HepG2 (cell line): ENCODE results near the gene EFNA2. TPM values are rescaled to one million over a fixed set of nuclear protein-coding genes. Genes with fewer than 3 reads are reported as not detected.
A peak's percentile ranks its signal among the peaks of the same experiment; 100 is the strongest.

Experiments
- CENPT ChIP-seq: sonication (generic); formaldehyde crosslinking; IDR thresholded peaks from 2 replicates; pipeline ENCODE4 v1.8.0; 2022; ENCODE audit warnings: low read depth, mild to moderate bottlenecking, moderate library complexity, missing genetic modification reagents
- MAFG ChIP-seq: sonication (generic); formaldehyde crosslinking; IDR thresholded peaks from 2 replicates; pipeline ENCODE4 v1.5.1; 2020; ENCODE audit warnings: mild to moderate bottlenecking, missing genetic modification reagents
- TBX2 ChIP-seq: sonication (generic); formaldehyde crosslinking; IDR thresholded peaks from 2 replicates; pipeline ENCODE4 v1.5.0; 2020; ENCODE audit warnings: missing genetic modification reagents, mild to moderate bottlenecking, borderline replicate concordance
- ZFYVE20 ChIP-seq: sonication (generic); formaldehyde crosslinking; IDR thresholded peaks from 2 replicates; pipeline ENCODE4 v1.8.0; 2023; ENCODE audit warnings: low read depth, mild to moderate bottlenecking, moderate library complexity, missing genetic modification reagents, borderline replicate concordance
- ZNF160 ChIP-seq: sonication (generic); formaldehyde crosslinking; IDR thresholded peaks from 2 replicates; pipeline ENCODE4 v1.8.0; 2022; ENCODE audit warnings: mild to moderate bottlenecking, inconsistent platforms, missing genetic modification reagents
- ZNF34 ChIP-seq: sonication (generic); formaldehyde crosslinking; IDR thresholded peaks from 2 replicates; pipeline ENCODE4 v1.4.0; 2020; ENCODE audit warnings: mild to moderate bottlenecking, missing genetic modification reagents, borderline replicate concordance
- ZNF382 ChIP-seq: sonication (generic); formaldehyde crosslinking; IDR thresholded peaks from 2 replicates; pipeline ENCODE4 v1.5.0; 2020; ENCODE audit warnings: missing genetic modification reagents, mild to moderate bottlenecking, borderline replicate concordance
- ZNF501 ChIP-seq: sonication (generic); formaldehyde crosslinking; IDR thresholded peaks from 2 replicates; pipeline ENCODE4 v1.5.1; 2020; ENCODE audit warnings: mild to moderate bottlenecking, moderate library complexity, missing genetic modification reagents
- ZNF607 ChIP-seq: sonication (generic); formaldehyde crosslinking; IDR thresholded peaks from 2 replicates; pipeline ENCODE4 v1.5.1; 2020; ENCODE audit warnings: missing genetic modification reagents, mild to moderate bottlenecking, borderline replicate concordance
- ZNF781 ChIP-seq: sonication (generic); formaldehyde crosslinking; IDR thresholded peaks from 2 replicates; pipeline ENCODE4 v1.5.1; 2020; ENCODE audit warnings: borderline replicate concordance, mild to moderate bottlenecking, missing genetic modification reagents; ENCODE audit errors: not compliant biosample characterization
- polyA plus RNA-seq, 8 experiments: library from polyadenylated mRNA; depleted of rRNA in 3 of 8; stranded (reverse) in 7 of 8; unstranded in 1 of 8; fragments of >200 nt; fragmentation: Illumina TruSeq in 4 of 8; extraction: Trizol in 4 of 8; gene quantifications; 2 replicates each; pipeline versions ENCODE4 v1.2.1 to v1.2.3, GENCODE V29; 2011 to 2016; ENCODE audit warnings: low read depth in 4 of 8, missing spikeins in 1 of 8, mixed read lengths in 1 of 8; ENCODE audit not compliant: insufficient read depth in 1 of 8
- total RNA-seq, 5 experiments: library from RNA; depleted of rRNA; stranded (reverse); fragments of >200 nt; fragmentation: Illumina TruSeq; extraction: Trizol; gene quantifications; 2 replicates each; pipeline ENCODE4 v1.2.3, GENCODE V29; 2016; ENCODE audit warnings: low read depth in 1 of 5
- TF ChIP-seq, protein P1 (sequence below): sonication (generic); formaldehyde crosslinking; IDR thresholded peaks from 2 replicates; pipeline ENCODE4 v1.4.0; 2020; ENCODE audit warnings: missing genetic modification reagents
- TF ChIP-seq, protein P2 (sequence below), 2 experiments: sonication (generic) in 1 of 2; formaldehyde crosslinking in 1 of 2; IDR thresholded peaks; 2 replicates each; pipeline versions ENCODE4 v1.4.0 to v1.6.1; 2016 to 2020; ENCODE audit warnings: borderline replicate concordance in 1 of 2, low read depth in 1 of 2, mild to moderate bottlenecking in 1 of 2, missing genetic modification reagents in 1 of 2
- TF ChIP-seq, protein P3 (sequence below): sonication (generic); formaldehyde crosslinking; IDR thresholded peaks from 2 replicates; pipeline ENCODE4 v1.4.0; 2020; ENCODE audit warnings: mild to moderate bottlenecking, missing genetic modification reagents
- TF ChIP-seq, protein P4 (sequence below): sonication (generic); formaldehyde crosslinking; IDR thresholded peaks from 2 replicates; pipeline ENCODE4 v1.9.0; 2021; ENCODE audit warnings: missing genetic modification reagents, mild to moderate bottlenecking, borderline replicate concordance
- TF ChIP-seq, protein P5 (sequence below): sonication (generic); formaldehyde crosslinking; IDR thresholded peaks from 2 replicates; pipeline ENCODE4 v1.5.1; 2020; ENCODE audit warnings: missing genetic modification reagents, mild to moderate bottlenecking, borderline replicate concordance
- TF ChIP-seq, protein P6 (sequence below): sonication (generic); formaldehyde crosslinking; IDR thresholded peaks from 2 replicates; pipeline ENCODE4 v1.5.0; 2020; ENCODE audit warnings: missing genetic modification reagents

Gene EFNA2
- total and polyA plus RNA-seq, 2 of the 13 experiments (the other 11 are each of a cell fraction or from before 2014, with no cell fraction given) = 6.0 to 9.9 TPM

DNA sequence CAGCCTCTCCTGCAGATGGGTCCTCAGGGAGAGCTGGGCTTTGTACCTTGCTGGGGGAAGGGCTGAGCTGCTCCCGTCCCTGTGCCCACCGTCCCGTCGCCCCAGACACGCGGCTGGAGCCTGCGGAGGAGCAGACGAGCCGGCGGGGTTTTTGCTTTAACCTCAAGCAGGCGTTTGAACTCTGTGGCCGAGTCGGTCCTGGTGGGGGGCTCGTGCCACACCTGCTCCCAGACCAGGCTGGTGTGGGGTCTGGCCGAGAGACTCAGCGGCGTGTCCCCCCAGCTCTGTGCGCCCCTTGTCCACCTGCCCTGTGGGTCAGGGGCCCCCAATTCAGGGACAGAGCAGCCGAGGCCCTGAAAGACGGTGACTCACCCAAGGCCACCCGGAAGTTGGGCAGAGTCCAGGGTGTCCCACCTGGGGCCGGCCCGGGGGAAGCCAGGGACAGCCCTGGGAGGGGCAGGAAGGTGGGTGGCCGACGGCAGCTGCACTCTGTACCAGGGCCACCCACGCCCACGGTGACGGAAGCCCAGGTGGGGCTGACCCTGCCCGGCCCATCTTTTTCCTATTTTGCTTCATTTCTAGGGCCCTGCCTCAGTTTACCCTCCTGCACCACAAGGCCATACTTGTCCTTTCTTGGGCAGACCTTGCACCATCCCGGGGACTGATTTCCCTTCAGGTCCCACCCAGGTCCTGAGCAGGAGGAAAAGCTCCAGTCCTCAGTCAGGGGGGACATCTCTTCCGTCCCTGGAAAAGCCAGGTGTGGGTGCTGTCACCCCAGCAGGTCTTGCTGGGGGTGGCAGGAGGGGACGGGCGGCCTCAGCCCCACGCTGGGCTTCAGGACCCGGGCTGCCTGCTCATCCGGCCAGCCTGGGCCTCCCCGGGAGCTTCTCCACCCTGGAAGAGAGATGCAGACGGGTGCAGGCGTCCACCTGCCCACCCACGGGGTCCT is 5.3 kb downstream of the EFNA2 start (continued):
- TF ChIP-seq, protein P1, sequence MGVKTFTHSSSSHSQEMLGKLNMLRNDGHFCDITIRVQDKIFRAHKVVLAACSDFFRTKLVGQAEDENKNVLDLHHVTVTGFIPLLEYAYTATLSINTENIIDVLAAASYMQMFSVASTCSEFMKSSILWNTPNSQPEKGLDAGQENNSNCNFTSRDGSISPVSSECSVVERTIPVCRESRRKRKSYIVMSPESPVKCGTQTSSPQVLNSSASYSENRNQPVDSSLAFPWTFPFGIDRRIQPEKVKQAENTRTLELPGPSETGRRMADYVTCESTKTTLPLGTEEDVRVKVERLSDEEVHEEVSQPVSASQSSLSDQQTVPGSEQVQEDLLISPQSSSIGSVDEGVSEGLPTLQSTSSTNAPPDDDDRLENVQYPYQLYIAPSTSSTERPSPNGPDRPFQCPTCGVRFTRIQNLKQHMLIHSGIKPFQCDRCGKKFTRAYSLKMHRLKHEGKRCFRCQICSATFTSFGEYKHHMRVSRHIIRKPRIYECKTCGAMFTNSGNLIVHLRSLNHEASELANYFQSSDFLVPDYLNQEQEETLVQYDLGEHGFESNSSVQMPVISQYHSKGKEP (CRISPR knock-in tag) = no peak
- TF ChIP-seq, protein P2, sequence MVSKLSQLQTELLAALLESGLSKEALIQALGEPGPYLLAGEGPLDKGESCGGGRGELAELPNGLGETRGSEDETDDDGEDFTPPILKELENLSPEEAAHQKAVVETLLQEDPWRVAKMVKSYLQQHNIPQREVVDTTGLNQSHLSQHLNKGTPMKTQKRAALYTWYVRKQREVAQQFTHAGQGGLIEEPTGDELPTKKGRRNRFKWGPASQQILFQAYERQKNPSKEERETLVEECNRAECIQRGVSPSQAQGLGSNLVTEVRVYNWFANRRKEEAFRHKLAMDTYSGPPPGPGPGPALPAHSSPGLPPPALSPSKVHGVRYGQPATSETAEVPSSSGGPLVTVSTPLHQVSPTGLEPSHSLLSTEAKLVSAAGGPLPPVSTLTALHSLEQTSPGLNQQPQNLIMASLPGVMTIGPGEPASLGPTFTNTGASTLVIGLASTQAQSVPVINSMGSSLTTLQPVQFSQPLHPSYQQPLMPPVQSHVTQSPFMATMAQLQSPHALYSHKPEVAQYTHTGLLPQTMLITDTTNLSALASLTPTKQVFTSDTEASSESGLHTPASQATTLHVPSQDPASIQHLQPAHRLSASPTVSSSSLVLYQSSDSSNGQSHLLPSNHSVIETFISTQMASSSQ (IDR thresholded peaks at IDR 0.05; ENCODE audit: low read depth) = 0 out of 2 replicates have a peak, but pooled peaks have one; percentile 35
- TF ChIP-seq, protein P2 (CRISPR knock-in tag; IDR thresholded peaks at IDR 0.05; ENCODE audit: borderline replicate concordance) = peak; percentile 64
- TF ChIP-seq ZNF607 (CRISPR knock-in tag) (peak; percentile 27; the same call in 1 of the 2 replicates), ZNF781 (CRISPR knock-in tag) (peak; percentile 75), ZNF34 (no peak; the same call in 1 of the 2 replicates), CENPT (CRISPR knock-in tag) (peak; percentile 35; the same call in 1 of the 2 replicates), ZNF382 (CRISPR knock-in tag) (no peak), ZFYVE20 (CRISPR knock-in tag) (no peak), TBX2 (CRISPR knock-in tag) (peak; percentile 91), ZNF501 (CRISPR knock-in tag) (peak; percentile 86), ZNF160 (CRISPR knock-in tag) (peak; percentile 79; the same call in 1 of the 2 replicates), MAFG (CRISPR knock-in tag) (no peak)
- TF ChIP-seq, protein P3, sequence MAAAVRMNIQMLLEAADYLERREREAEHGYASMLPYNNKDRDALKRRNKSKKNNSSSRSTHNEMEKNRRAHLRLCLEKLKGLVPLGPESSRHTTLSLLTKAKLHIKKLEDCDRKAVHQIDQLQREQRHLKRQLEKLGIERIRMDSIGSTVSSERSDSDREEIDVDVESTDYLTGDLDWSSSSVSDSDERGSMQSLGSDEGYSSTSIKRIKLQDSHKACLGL (CRISPR knock-in tag) = no peak; the same call in none of the 2 replicates
- TF ChIP-seq, protein P4, sequence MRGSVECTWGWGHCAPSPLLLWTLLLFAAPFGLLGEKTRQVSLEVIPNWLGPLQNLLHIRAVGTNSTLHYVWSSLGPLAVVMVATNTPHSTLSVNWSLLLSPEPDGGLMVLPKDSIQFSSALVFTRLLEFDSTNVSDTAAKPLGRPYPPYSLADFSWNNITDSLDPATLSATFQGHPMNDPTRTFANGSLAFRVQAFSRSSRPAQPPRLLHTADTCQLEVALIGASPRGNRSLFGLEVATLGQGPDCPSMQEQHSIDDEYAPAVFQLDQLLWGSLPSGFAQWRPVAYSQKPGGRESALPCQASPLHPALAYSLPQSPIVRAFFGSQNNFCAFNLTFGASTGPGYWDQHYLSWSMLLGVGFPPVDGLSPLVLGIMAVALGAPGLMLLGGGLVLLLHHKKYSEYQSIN (CRISPR knock-in tag) = no peak
- TF ChIP-seq, protein P5, sequence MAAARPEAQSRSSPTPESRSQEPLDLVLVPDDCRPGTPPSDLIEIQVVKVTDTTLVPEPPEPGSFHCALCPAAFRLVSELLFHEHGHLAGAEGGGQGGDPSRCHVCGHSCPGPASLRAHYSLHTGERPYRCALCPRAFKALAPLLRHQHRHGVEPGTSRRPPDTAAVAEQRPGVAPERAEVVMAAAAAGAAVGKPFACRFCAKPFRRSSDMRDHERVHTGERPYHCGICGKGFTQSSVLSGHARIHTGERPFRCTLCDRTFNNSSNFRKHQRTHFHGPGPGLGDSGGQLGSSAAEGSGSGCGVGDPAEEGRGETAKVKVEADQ (CRISPR knock-in tag) = no peak
- TF ChIP-seq, protein P6, sequence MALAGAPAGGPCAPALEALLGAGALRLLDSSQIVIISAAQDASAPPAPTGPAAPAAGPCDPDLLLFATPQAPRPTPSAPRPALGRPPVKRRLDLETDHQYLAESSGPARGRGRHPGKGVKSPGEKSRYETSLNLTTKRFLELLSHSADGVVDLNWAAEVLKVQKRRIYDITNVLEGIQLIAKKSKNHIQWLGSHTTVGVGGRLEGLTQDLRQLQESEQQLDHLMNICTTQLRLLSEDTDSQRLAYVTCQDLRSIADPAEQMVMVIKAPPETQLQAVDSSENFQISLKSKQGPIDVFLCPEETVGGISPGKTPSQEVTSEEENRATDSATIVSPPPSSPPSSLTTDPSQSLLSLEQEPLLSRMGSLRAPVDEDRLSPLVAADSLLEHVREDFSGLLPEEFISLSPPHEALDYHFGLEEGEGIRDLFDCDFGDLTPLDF (CRISPR knock-in tag) = no peak
